Nephron progenitor cell (in vitro differentiated cells): ENCODE results near the gene THRAP3.

Source experiments
- DNase-seq: peaks from one replicate; pipeline ENCODE4 v3.0.0; 2021
- H3K27ac Mint-ChIP-seq: 2 replicates; pipeline ENCODE4 v1.8.0; 2021; ENCODE audit warnings: mild to moderate bottlenecking, moderate library complexity, mixed read lengths
- H3K27me3 Mint-ChIP-seq: 2 replicates; pipeline ENCODE4 v1.8.0; 2021; ENCODE audit warnings: mild to moderate bottlenecking, low read depth, mixed read lengths; ENCODE audit not compliant: poor library complexity
- H3K36me3 Mint-ChIP-seq: 2 replicates; pipeline ENCODE4 v1.8.0; 2021; ENCODE audit warnings: low read depth, mixed read lengths
- H3K4me1 Mint-ChIP-seq: 2 replicates; pipeline ENCODE4 v1.8.0; 2021; ENCODE audit warnings: mixed read lengths
- H3K4me3 Mint-ChIP-seq: 2 replicates; pipeline ENCODE4 v1.8.0; 2021; ENCODE audit warnings: mild to moderate bottlenecking, moderate library complexity, mixed read lengths
- H3K9me3 Mint-ChIP-seq: 2 replicates; pipeline ENCODE4 v1.8.0; 2021; ENCODE audit warnings: mild to moderate bottlenecking, moderate library complexity, mixed read lengths
- TF ChIP-seq, protein P1 (sequence below): fragments of 200-600 bp; sonication (generic); IDR thresholded peaks from 2 replicates; pipeline ENCODE4 v1.5.0; 2021; ENCODE audit warnings: antibody characterized with exemption

The THRAP3 gene

DNA sequence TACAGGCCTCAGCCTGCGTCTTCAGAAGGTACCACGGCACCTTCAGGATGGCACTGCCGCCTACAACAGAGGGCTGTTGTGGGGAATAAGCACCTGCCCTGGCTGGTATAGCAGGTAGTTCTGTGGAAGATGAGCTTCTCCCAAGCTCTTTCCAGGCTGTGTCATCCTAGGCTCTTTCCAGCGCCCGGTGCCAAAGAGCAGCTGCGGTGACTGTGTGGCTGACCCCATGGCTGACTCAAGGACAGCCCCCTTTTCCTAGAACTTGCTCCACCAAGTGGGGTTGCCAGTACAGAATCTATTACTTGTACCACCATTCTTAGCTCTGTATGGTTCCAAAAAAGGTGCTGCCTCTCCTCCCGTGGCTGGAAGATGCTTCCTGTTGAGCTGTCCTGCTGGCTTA lies 121.1 kb downstream of the THRAP3 start:
- H3K36me3 Mint-ChIP-seq: peaks cover 28% of the 10 kb centered on the region
- no peak overlapping the region for H3K27ac Mint-ChIP-seq
- no peak for DNase-seq
- H3K4me3 Mint-ChIP-seq: no peak overlapping the region
- peaks cover 3% of the 10 kb centered on the region for H3K27me3 Mint-ChIP-seq
- H3K9me3 Mint-ChIP-seq: no peaks in the 10 kb centered on the region
- TF ChIP-seq, protein P1, sequence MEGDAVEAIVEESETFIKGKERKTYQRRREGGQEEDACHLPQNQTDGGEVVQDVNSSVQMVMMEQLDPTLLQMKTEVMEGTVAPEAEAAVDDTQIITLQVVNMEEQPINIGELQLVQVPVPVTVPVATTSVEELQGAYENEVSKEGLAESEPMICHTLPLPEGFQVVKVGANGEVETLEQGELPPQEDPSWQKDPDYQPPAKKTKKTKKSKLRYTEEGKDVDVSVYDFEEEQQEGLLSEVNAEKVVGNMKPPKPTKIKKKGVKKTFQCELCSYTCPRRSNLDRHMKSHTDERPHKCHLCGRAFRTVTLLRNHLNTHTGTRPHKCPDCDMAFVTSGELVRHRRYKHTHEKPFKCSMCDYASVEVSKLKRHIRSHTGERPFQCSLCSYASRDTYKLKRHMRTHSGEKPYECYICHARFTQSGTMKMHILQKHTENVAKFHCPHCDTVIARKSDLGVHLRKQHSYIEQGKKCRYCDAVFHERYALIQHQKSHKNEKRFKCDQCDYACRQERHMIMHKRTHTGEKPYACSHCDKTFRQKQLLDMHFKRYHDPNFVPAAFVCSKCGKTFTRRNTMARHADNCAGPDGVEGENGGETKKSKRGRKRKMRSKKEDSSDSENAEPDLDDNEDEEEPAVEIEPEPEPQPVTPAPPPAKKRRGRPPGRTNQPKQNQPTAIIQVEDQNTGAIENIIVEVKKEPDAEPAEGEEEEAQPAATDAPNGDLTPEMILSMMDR: no peak
- H3K4me1 Mint-ChIP-seq: peaks cover 8% of the 10 kb centered on the region

DNA sequence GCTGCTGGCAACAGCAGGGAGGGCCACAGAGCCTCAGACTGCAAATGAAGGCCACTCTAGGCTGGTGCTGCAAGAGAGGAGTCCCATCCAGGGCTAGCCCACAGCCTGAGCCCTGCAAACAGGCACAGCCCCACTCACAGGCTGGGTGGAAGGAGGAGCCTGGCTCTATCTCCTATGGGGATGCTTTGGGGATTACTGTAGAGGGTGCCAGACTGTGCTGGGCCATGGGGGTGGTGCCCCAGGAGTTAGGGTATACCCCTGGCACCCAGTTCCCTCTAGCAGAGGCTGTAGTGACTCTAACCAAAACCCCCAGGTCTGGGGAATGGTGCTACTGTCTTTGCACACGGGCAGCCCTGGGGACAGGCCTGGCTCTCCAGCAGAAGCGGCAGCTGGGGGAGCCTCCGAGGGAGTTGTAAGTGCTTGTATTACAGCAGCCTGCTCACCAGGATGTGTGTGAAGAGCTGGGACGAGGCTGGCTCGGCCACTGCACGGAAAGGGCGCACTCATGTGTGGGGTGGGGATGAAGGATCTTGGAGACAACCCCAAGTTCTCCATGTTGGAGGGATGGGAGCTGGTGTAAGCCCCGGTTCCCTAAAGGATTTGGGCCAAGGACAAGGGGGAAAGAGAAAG lies 122.6 kb downstream of the THRAP3 start:
- H3K4me1 Mint-ChIP-seq: peaks cover 24% of the 10 kb centered on the region
- H3K27ac Mint-ChIP-seq: no peak overlapping the region
- peaks cover 21% of the 10 kb centered on the region for H3K36me3 Mint-ChIP-seq
- TF ChIP-seq, protein P1: no peak
- DNase-seq: no peak
- H3K9me3 Mint-ChIP-seq: no peaks in the 10 kb centered on the region
- H3K4me3 Mint-ChIP-seq: no peak overlapping the region
- H3K27me3 Mint-ChIP-seq: peaks cover 3% of the 10 kb centered on the region

DNA sequence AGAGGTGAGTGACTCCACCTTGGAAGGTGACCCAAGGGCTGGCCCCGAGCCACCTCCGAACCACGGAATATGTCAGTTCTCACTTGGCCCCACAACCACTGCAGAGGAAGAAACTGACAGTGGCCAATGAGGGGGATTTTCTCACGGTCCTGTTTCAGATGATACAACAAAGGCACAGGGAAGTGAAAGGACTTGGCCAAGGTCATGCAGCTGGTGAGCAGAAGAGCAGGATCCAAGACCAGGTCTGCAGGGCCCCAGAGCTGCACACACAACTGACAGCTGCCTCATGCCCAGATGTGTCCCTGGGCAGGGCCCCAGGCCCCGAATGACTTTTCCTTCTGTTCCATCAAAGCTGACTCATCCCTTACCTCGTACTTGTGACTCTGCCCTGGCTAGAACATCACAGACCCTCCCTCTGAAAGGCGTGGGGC lies 125.0 kb downstream of the THRAP3 start:
- DNase-seq: no peak
- H3K27me3 Mint-ChIP-seq: peaks cover 3% of the 10 kb centered on the region
- peaks cover 48% of the 10 kb centered on the region for H3K4me1 Mint-ChIP-seq
- H3K27ac Mint-ChIP-seq: peak overlapping the region; percentile 64
- H3K9me3 Mint-ChIP-seq: no peaks in the 10 kb centered on the region
- H3K36me3 Mint-ChIP-seq: peaks cover 29% of the 10 kb centered on the region
- H3K4me3 Mint-ChIP-seq: no peak overlapping the region
- TF ChIP-seq, protein P1: no peak

DNA sequence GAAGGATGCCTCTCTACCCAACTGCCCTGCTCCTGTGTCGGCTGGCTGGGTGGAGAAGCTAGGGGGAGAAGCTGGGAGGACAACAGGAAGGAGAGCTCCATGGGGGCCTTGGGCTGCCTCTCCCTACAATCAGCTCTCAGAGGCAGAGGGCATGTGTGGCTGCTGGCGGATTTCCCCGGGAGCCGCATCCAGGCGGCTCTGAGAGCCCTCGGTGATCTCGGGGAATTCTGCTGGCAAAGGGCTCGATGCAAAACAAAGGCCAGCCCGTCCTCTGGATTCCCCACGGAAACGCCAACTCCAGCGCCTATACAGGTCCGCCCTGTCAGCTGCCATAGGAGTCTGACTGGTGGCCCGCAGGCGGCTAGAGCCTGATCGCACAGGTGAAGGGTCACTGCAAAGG lies 125.6 kb downstream of the THRAP3 start:
- Mint-ChIP-seq H3K9me3 (no peaks in the 10 kb centered on the region), H3K36me3 (peaks cover 31% of the 10 kb centered on the region), H3K27me3 (peaks cover 1% of the 10 kb centered on the region), H3K4me3 (no peak overlapping the region), H3K27ac (peak overlapping the region; percentile 97), H3K4me1 (peaks cover 53% of the 10 kb centered on the region)
- TF ChIP-seq, protein P1: no peak
- DNase-seq: no peak

DNA sequence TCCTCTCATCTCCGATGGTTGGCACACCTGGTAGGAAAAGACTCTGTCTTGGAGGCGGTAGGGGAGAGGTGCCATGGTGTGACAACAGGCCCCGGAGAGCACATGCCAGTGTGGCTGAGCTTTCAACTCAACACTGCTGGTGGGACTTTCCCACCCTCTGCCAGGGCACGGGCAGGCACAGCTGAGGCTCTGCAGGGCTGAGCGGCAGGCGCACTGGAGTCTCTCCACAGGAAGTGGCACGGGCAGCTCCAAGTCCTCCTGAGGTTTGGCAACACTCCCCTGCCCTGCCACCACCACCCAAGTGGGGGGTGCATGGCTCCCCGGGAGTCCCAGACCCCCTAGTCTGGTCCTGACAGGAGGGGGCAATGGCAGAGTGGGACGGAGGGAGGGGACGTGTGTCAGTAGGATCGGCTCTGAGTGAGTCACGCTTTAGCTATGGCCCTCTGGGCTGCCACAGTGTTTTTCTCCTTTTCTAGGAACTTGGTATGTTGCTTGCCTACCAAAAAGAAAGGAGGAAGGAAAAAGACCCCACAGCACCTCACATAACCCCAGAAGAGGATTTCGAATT lies 126.5 kb downstream of the THRAP3 start:
- TF ChIP-seq, protein P1: no peak
- H3K4me3 Mint-ChIP-seq: peak overlapping the region; percentile 34
- peaks cover 32% of the 10 kb centered on the region for H3K36me3 Mint-ChIP-seq
- no peak for DNase-seq
- H3K27me3 Mint-ChIP-seq: no peaks in the 10 kb centered on the region
- peak overlapping the region; percentile 97 for H3K27ac Mint-ChIP-seq
- peaks cover 59% of the 10 kb centered on the region for H3K4me1 Mint-ChIP-seq
- H3K9me3 Mint-ChIP-seq: no peaks in the 10 kb centered on the region
